Ovary (tissue), 9 donors: ENCODE measurements around the gene LAMA2. TPM values are rescaled to one million over a fixed set of nuclear protein-coding genes. Genes with fewer than 3 reads are reported as not detected.

Source experiments
- DNase-seq, 5 donors: peaks; one replicate each; pipeline ENCODE4 v3.0.0-alpha.2; 2019 to 2020
- H3K27ac ChIP-seq, 2 donors: fragments of 200-600 bp; one replicate each; pipeline versions ENCODE4 v1.5.1 to v1.8.0; 2019 to 2022
- H3K27me3 ChIP-seq: fragments of 200-600 bp; one replicate; pipeline ENCODE4 v1.8.0; 2022
- H3K36me3 ChIP-seq: fragments of 200-600 bp; sonication (generic); one replicate; pipeline ENCODE4 v1.5.1; 2019
- H3K4me1 ChIP-seq: one replicate; pipeline ENCODE4 v1.8.1; 2013; ENCODE audit warnings: mild to moderate bottlenecking, moderate library complexity; ENCODE audit not compliant: insufficient read depth
- H3K4me3 ChIP-seq: fragments of 200-600 bp; sonication (generic); one replicate; pipeline ENCODE4 v1.5.1; 2017
- H3K9me3 ChIP-seq, 2 donors: fragments of 200-600 bp in 1 of 2; sonication (generic) in 1 of 2; one replicate each; pipeline versions ENCODE4 v1.5.1 to v1.8.1; 2013 to 2019; ENCODE audit warnings: mild to moderate bottlenecking in 1 of 2, moderate library complexity in 1 of 2
- EP300 ChIP-seq: sonication (generic); formaldehyde crosslinking; IDR thresholded peaks from one replicate; pipeline ENCODE4 v1.6.1; 2017; ENCODE audit warnings: antibody characterized with exemption
- POLR2A ChIP-seq: fragments of 450-650 bp; IDR thresholded peaks from one replicate; pipeline ENCODE4 v1.6.1; 2017; ENCODE audit warnings: antibody characterized with exemption, mild to moderate bottlenecking, moderate library complexity
- WGBS, 3 donors: extraction: QIAGEN DNeasy Blood & Tissue Kit in 1 of 3; methylation state at CpG; one replicate each; pipeline versions ENCODE4 v1.1.5 to v1.1.7; 2013 to 2017; 5-methylcytosine and 5-hydroxymethylcytosine counted together
- intact Hi-C, 4 donors: fragments of 100-400 bp; cut with DNase I; formaldehyde crosslinking; loops; one replicate each; pipeline versions ENCODE4 v1.11.0 to v1.15.1; 2022 to 2023
- polyA plus RNA-seq, 2 donors: library from polyadenylated mRNA; stranded (reverse); fragments of 200-250 nt in 1 of 2; fragments of 350-450 nt in 1 of 2; fragmentation: Illumina TruSeq in 1 of 2; extraction: RNeasy Lipid Tissue Mini Kit (QIAGEN cat#74804) in 1 of 2; gene quantifications; one replicate each; pipeline ENCODE4 v1.2.3, GENCODE V29; 2013 to 2014
- total RNA-seq, 7 donors: library from RNA; depleted of rRNA in 2 of 7; stranded (reverse); fragments of >200 nt in 2 of 7; fragmentation: NEBNext Ultra II Directional in 3 of 7; extraction: Animal tissue kit (Norgen Biotek cat#: 25700) in 3 of 7; gene quantifications; one replicate each; pipeline versions ENCODE4 v1.1.0 to v1.2.4, GENCODE V29; 2016 to 2023
- TF ChIP-seq, protein P1 (sequence below), 3 donors: fragments of 450-650 bp in 2 of 3; fragments of 200-600 bp in 1 of 3; IDR thresholded peaks; one replicate each; pipeline versions ENCODE4 v1.5.1 to v1.8.0; 2016 to 2022; ENCODE audit warnings: antibody characterized with exemption in 3 of 3, mild to moderate bottlenecking in 1 of 3
- donor health status: DM: no; HTN: no; CAD: no; lungs with moderate emphysema.
- donor health status: DM: no; HTN: no; CAD: no.
- donor health status: Bipolar disorder and iron deficiency.
- donor health status: DM: yes; HTN: yes; CAD: no.
- donor health status: DM: no; HTN: no; CAD: no.
- donor health status: DM: yes; HTN: yes; CAD: no.

LAMA2 gene
- total and polyA plus RNA-seq, 9 donors, result 42.5 to 226 (median 121) TPM

DNA sequence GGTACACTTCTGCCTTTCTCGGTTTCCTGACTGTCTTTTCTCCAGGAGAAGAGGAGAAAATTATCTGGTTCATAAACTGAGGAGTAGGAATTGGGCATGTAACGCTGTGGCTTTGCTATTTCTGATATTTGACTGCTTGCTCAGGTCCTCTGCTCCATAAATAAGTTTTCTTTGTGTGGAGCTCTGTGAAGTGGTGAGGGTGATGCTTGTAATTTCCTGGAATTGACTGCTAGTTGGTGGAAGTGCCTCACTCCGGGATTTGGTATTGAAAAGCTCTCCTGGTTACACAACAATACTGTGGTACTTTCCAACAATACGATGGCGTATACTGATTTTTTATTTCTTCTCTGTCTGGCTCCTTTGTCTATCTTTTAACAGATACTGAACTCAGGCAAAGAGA, 25.1 kb upstream of the LAMA2 start:
- Histone ChIP-seq H3K4me1 (no peaks in the 10 kb centered on the region), H3K9me3 (no peaks in the 10 kb centered on the region), H3K36me3 (no peaks in the 10 kb centered on the region), H3K27ac (no peak overlapping the region), H3K27me3 (no peaks in the 10 kb centered on the region), H3K4me3 (no peak overlapping the region)
- intact Hi-C loops, result no loop called here
- TF ChIP-seq, protein P1, sequence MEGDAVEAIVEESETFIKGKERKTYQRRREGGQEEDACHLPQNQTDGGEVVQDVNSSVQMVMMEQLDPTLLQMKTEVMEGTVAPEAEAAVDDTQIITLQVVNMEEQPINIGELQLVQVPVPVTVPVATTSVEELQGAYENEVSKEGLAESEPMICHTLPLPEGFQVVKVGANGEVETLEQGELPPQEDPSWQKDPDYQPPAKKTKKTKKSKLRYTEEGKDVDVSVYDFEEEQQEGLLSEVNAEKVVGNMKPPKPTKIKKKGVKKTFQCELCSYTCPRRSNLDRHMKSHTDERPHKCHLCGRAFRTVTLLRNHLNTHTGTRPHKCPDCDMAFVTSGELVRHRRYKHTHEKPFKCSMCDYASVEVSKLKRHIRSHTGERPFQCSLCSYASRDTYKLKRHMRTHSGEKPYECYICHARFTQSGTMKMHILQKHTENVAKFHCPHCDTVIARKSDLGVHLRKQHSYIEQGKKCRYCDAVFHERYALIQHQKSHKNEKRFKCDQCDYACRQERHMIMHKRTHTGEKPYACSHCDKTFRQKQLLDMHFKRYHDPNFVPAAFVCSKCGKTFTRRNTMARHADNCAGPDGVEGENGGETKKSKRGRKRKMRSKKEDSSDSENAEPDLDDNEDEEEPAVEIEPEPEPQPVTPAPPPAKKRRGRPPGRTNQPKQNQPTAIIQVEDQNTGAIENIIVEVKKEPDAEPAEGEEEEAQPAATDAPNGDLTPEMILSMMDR (IDR thresholded peaks at IDR 0.05), result no peak
- TF ChIP-seq EP300 (no peak), POLR2A (no peak)
- no peak for DNase-seq
- 91 to 95% (median 92%) methylated on average over 5 of the region's 5 CpGs for WGBS, 3 donors

GRCh38 chr6:128860782-128861181, 22.2 kb upstream of the LAMA2 start:
- no peaks in the 10 kb centered on the region for H3K27me3 ChIP-seq

GRCh38 chr6:128863983-128864382, 19.0 kb upstream of the LAMA2 start:
- Histone ChIP-seq H3K9me3 (no peaks in the 10 kb centered on the region), H3K4me3 (no peak overlapping the region), H3K4me1 (no peaks in the 10 kb centered on the region), H3K27me3 (no peaks in the 10 kb centered on the region), H3K27ac (no peak overlapping the region), H3K36me3 (no peaks in the 10 kb centered on the region)
- intact Hi-C loops, result no loop called here
- TF ChIP-seq POLR2A (no peak), EP300 (no peak)
- TF ChIP-seq, protein P1 (IDR thresholded peaks at IDR 0.05), result no peak
- DNase-seq, result no peak

More at GRCh38 chr6:128860782-128861181, 22.2 kb upstream of the LAMA2 start:
- no peaks in the 10 kb centered on the region for H3K4me1 ChIP-seq
- no peak for DNase-seq
- WGBS, 3 donors, result 93 to 97% (median 93%) methylated on average over 1 of the region's 1 CpG
- TF ChIP-seq, protein P1 (IDR thresholded peaks at IDR 0.05), result no peak
- TF ChIP-seq POLR2A, result no peak
- TF ChIP-seq EP300, result no peak
- no peaks in the 10 kb centered on the region for H3K9me3 ChIP-seq
- intact Hi-C loops, result no loop called here
- H3K4me3 ChIP-seq, result no peak overlapping the region
- H3K27ac ChIP-seq, result no peak overlapping the region
- no peaks in the 10 kb centered on the region for H3K36me3 ChIP-seq

DNA sequence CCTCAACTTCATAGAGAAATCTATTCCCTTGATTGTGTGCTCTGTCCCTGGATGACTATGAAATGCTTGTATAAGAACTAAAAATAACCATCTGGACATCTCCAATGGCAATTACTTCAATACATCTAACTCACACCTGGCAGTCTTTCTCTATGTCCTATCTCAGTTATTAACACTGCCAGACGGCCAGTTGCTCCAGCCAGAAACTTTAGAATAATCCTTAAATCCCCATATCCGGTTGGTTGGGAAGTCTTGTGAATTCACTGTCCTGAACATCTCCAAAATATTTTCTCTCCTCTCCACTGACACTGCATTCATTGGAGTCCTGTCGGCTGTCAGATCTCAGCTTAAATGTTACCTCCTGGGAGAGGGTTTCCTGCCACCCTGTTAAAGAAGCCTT, 12.2 kb upstream of the LAMA2 start:
- no peaks in the 10 kb centered on the region for H3K27me3 ChIP-seq
- no peaks in the 10 kb centered on the region for H3K36me3 ChIP-seq
- intact Hi-C loops, result no loop called here
- H3K27ac ChIP-seq, result no peak overlapping the region
- no peak for DNase-seq
- 83 to 87% (median 86%) methylated on average over 3 of the region's 3 CpGs for WGBS, 3 donors
- no peaks in the 10 kb centered on the region for H3K9me3 ChIP-seq
- no peaks in the 10 kb centered on the region for H3K4me1 ChIP-seq
- H3K4me3 ChIP-seq, result no peak overlapping the region
- TF ChIP-seq EP300, result no peak
- TF ChIP-seq POLR2A, result no peak
- TF ChIP-seq, protein P1 (IDR thresholded peaks at IDR 0.05), result no peak

DNA sequence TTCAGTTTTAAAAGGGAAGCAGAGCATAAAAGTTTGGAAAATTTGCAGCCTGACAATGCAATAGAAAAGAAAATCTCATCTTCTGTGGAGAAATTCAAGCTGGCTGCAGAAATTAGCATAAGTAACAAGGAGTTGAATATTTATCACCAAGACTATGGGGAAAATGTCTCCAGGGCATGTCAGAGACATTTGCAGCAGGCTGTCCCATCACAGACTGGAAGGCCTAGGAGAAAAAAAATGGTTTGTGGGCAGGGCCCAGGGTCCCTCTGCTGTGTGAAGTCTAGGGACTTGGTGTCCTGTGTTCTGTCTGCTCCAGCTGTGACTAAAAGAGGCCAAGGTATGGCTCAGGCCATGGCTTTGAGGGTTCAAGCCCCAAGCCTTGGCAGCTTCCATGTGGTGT, 8.1 kb upstream of the LAMA2 start:
- Histone ChIP-seq H3K36me3 (no peaks in the 10 kb centered on the region), H3K27me3 (no peaks in the 10 kb centered on the region), H3K9me3 (no peaks in the 10 kb centered on the region), H3K4me3 (no peak overlapping the region), H3K27ac (no peak overlapping the region), H3K4me1 (no peaks in the 10 kb centered on the region)
- intact Hi-C loops, result no loop called here
- no peak for DNase-seq
- TF ChIP-seq, protein P1 (IDR thresholded peaks at IDR 0.05), result no peak
- TF ChIP-seq EP300 (no peak), POLR2A (no peak)
